A549 (cell line): ENCODE results near the gene FOXF2. TPM values are rescaled to one million over a fixed set of nuclear protein-coding genes. Genes with fewer than 3 reads are reported as not detected.
"Not testable (repeated sequence)": the region's sequence is repeated elsewhere in the genome, so short reads cannot be mapped to it uniquely, and the experiment has no call there.

ENCODE experiments used
- ATAC-seq, 2 experiments: fragments of 200-7000 bp in 1 of 2; fragments of >200 bp in 1 of 2; cut with Nextera tagmentation in 1 of 2; cut with Tn5 transposase in 1 of 2; 3 replicates each; pipeline versions ENCODE4 v1.8.0 to v1.9.1; 2018 to 2020; ENCODE audit warnings: mild to moderate bottlenecking in 1 of 2, moderate library complexity in 1 of 2
- CTCF ChIA-PET: fragments of 300-600 bp; sonication (Branson Sonifier 250); formaldehyde crosslinking; extraction: SDS; loops from one replicate; lab custom pipeline; 2021; ENCODE audit warnings: antibody characterized with exemption, inconsistent platforms; lab: Yijun Ruan, JAX
- POLR2A ChIA-PET: fragments of 350-600 bp; formaldehyde crosslinking; extraction: SDS; loops from one replicate; lab custom pipeline; 2021; ENCODE audit warnings: antibody characterized with exemption, inconsistent platforms; lab: Yijun Ruan, JAX
- DNase-seq, 2 experiments: peaks; one replicate each; pipeline versions ENCODE4 v3.0.0 to v3.0.0-alpha.2; 2011 to 2016; ENCODE audit warnings: low read depth in 1 of 2, low spot score in 1 of 2
- FAIRE-seq: peaks from 2 replicates; lab custom pipeline; 2011; peaks lifted over from hg19 to GRCh38; lab: Jason Lieb, UNC
- H3K27ac ChIP-seq, 2 experiments: fragments of >200 bp; sonication (Bioruptor Twin); formaldehyde crosslinking; 3 replicates each; pipeline ENCODE4 v1.5.1; 2016 to 2017
- H3K4me1 ChIP-seq: fragments of >200 bp; sonication (Bioruptor Twin); formaldehyde crosslinking; 3 replicates; pipeline ENCODE4 v1.6.1; 2016
- H3K4me2 ChIP-seq: fragments of >200 bp; sonication (Bioruptor Twin); formaldehyde crosslinking; 3 replicates; pipeline ENCODE4 v1.6.1; 2016
- H3K4me3 ChIP-seq: fragments of >200 bp; sonication (Bioruptor Twin); formaldehyde crosslinking; 3 replicates; pipeline ENCODE4 v1.5.1; 2016
- H3K9me3 ChIP-seq: fragments of >200 bp; sonication (Bioruptor Twin); formaldehyde crosslinking; 3 replicates; pipeline ENCODE4 v1.6.1; 2016
- CTCF ChIP-seq: fragments of >200 bp; sonication (Bioruptor Twin); formaldehyde crosslinking; IDR thresholded peaks from 3 replicates; pipeline ENCODE4 v1.5.1; 2016
- E2F6 ChIP-seq: IDR thresholded peaks from 2 replicates; pipeline ENCODE4 v1.6.1; 2012; ENCODE audit warnings: low read depth, borderline replicate concordance
- EHF ChIP-seq: fragments of 250-450 bp; sonication (Bioruptor Pico); IDR thresholded peaks from 2 replicates; pipeline ENCODE4 v1.5.0; 2020; ENCODE audit warnings: mild to moderate bottlenecking
- EHMT2 ChIP-seq: fragments of 200-600 bp; sonication (generic); IDR thresholded peaks from 2 replicates; pipeline ENCODE4 v1.6.1; 2016; ENCODE audit warnings: antibody characterized with exemption, low read depth, mild to moderate bottlenecking, moderate library complexity
- EP300 ChIP-seq, 2 experiments: fragments of >200 bp; sonication (Bioruptor Twin); formaldehyde crosslinking; IDR thresholded peaks; 2 replicates in 1 of 2; 3 replicates in 1 of 2; pipeline ENCODE4 v1.6.1; 2016 to 2017
- GATA3 ChIP-seq: IDR thresholded peaks from 2 replicates; pipeline ENCODE4 v1.6.1; 2012; ENCODE audit warnings: borderline replicate concordance
- JUN ChIP-seq, 2 experiments: fragments of >200 bp; sonication (Bioruptor Twin); formaldehyde crosslinking; IDR thresholded peaks; 2 replicates in 1 of 2; 3 replicates in 1 of 2; pipeline ENCODE4 v1.6.1; 2016 to 2017
- KDM1A ChIP-seq: fragments of 200-600 bp; sonication (generic); IDR thresholded peaks from 2 replicates; pipeline ENCODE4 v1.6.1; 2016; ENCODE audit warnings: low read depth, mild to moderate bottlenecking
- MAFK ChIP-seq: fragments of 450-650 bp; IDR thresholded peaks from 2 replicates; pipeline ENCODE4 v1.6.1; 2014; ENCODE audit not compliant: partially characterized antibody
- MAZ ChIP-seq: fragments of 150-350 bp; IDR thresholded peaks from 2 replicates; pipeline ENCODE4 v1.6.1; 2014; ENCODE audit warnings: antibody characterized with exemption, low read depth, low read length, borderline replicate concordance
- MYC ChIP-seq: IDR thresholded peaks from 2 replicates; pipeline ENCODE4 v1.6.1; 2012; ENCODE audit warnings: mild to moderate bottlenecking, inconsistent platforms, low read length, improper control_type of control experiment, borderline replicate concordance
- POLR2AphosphoS2 ChIP-seq: conservative IDR thresholded peaks from 2 replicates; pipeline ENCODE4 v1.6.1; 2012; ENCODE audit warnings: low read length, improper control_type of control experiment, inconsistent platforms
- RAD21 ChIP-seq, 2 experiments: fragments of >200 bp in 1 of 2; sonication (Bioruptor Twin) in 1 of 2; formaldehyde crosslinking in 1 of 2; IDR thresholded peaks in 1 of 2; conservative IDR thresholded peaks in 1 of 2; 2 replicates in 1 of 2; 3 replicates in 1 of 2; pipeline ENCODE4 v1.6.1; 2012 to 2018; ENCODE audit warnings: inconsistent platforms in 1 of 2
- RARB ChIP-seq: fragments of 250-450 bp; sonication (Bioruptor Pico); IDR thresholded peaks from 2 replicates; pipeline ENCODE4 v1.8.0; 2021; ENCODE audit warnings: mild to moderate bottlenecking, moderate library complexity
- REST ChIP-seq: fragments of 200-600 bp; sonication (generic); IDR thresholded peaks from 2 replicates; pipeline ENCODE4 v1.6.1; 2016; ENCODE audit warnings: antibody characterized with exemption, mild to moderate bottlenecking, moderate library complexity
- SMC3 ChIP-seq: fragments of >200 bp; sonication (Bioruptor Twin); formaldehyde crosslinking; IDR thresholded peaks from 3 replicates; pipeline ENCODE4 v1.6.1; 2018; ENCODE audit warnings: inconsistent platforms
- TP53 ChIP-seq: fragments of 250-450 bp; sonication (Bioruptor Pico); IDR thresholded peaks from 2 replicates; pipeline ENCODE4 v1.5.0; 2021; ENCODE audit warnings: mild to moderate bottlenecking, moderate library complexity
- ZFP36 ChIP-seq: fragments of 450-650 bp; IDR thresholded peaks from 2 replicates; pipeline ENCODE4 v1.6.1; 2014; ENCODE audit warnings: borderline replicate concordance; ENCODE audit not compliant: partially characterized antibody
- WGBS: methylation state at CpG from one replicate; pipeline ENCODE4 v1.1.6; 2017; ENCODE audit errors: missing lambda C conversion rate; 5-methylcytosine and 5-hydroxymethylcytosine counted together
- polyA plus RNA-seq, 4 experiments: library from polyadenylated mRNA; depleted of rRNA in 3 of 4; stranded (reverse); fragments of >200 nt; fragmentation: RNase III in 1 of 4; extraction: RNeasy Plus Mini Kit Qiagen cat#74134 plus additional on column Dnase treatment in 1 of 4; gene quantifications; 2 replicates in 3 of 4; 3 replicates in 1 of 4; pipeline ENCODE4 v1.2.3, GENCODE V29; 2011 to 2017

Gene FOXF2
- polyA plus RNA-seq, 2 of the 4 experiments (the other 2 are of a cell fraction), result 6.6 to 12.3 TPM

GRCh38 chr6:1351381-1352008 is 37.9 kb upstream of the FOXF2 start:
- Histone ChIP-seq H3K4me1 (no peaks in the 10 kb centered on the region), H3K9me3 (peaks cover 12% of the 10 kb centered on the region), H3K27ac (no peak overlapping the region), H3K4me3 (no peak overlapping the region), H3K4me2 (no peak overlapping the region)
- 41% methylated on average over 2 of the region's 2 CpGs for WGBS
- POLR2A ChIA-PET, result no interaction called here
- TF ChIP-seq KDM1A (no peak), EHF (no peak), ZFP36 (no peak), MAZ (no peak), RARB (CRISPR knock-in tag) (no peak), EP300 (IDR thresholded peaks at IDR 0.05) (no peak), POLR2AphosphoS2 (no peak), E2F6 (no peak), MAFK (no peak), MYC (no peak), CTCF (no peak), RAD21 (conservative IDR thresholded peaks at IDR 0.05 in 1 of 2, IDR thresholded peaks at IDR 0.05 in 1 of 2) (no peak), JUN (IDR thresholded peaks at IDR 0.05) (no peak), SMC3 (no peak), REST (no peak), TP53 (no peak), EHMT2 (no peak), GATA3 (no peak)
- CTCF ChIA-PET, result interaction anchor here (1.2 kb wide), 1 partner anchor 30 kb away, joined by 3 read pairs; no protein-coding TSS in a partner anchor
- ATAC-seq (no peak), DNase-seq (no peak), FAIRE-seq (no peak)

DNA sequence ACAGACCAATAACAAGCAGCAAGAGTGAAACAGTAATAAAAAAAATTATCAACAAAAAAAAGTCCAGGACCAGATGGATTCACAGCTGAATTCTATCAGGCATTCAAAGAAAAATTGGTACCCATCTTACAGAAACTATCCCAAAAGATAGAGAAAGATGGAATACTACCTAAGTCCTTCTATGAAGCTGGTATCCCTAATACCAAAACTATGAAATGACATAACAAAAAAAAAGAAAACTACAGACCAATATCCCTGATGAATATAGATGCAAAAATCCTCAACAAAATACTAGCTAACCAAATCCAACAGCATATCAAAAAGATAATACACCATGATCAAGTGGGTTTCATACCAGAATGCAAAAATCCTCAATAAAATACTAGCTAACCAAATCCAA is 34.3 kb upstream of the FOXF2 start:
- POLR2A ChIA-PET, ATAC-seq, H3K4me2 ChIP-seq, H3K4me3 ChIP-seq, H3K27ac ChIP-seq, FAIRE-seq, DNase-seq, H3K4me1 ChIP-seq: not testable (repeated sequence)
- CTCF ChIA-PET, result interaction anchor here (1.1 to 1.5 kb wide), 4 partner anchors 8 to 42 kb away, joined by 3 to 4 read pairs (median 3); no protein-coding TSS in a partner anchor
- H3K9me3 ChIP-seq, result peaks cover 12% of the 10 kb centered on the region

GRCh38 chr6:1361717-1362116 is 27.7 kb upstream of the FOXF2 start:
- CTCF ChIA-PET, result interaction anchor here (1.4 kb wide), 1 partner anchor 25 kb away, joined by 3 read pairs; no protein-coding TSS in a partner anchor
- not testable (repeated sequence) for FAIRE-seq

More at GRCh38 chr6:1361717-1362116, 27.7 kb upstream of the FOXF2 start:
- H3K4me1 ChIP-seq, H3K27ac ChIP-seq, H3K9me3 ChIP-seq, POLR2A ChIA-PET, H3K4me2 ChIP-seq, H3K4me3 ChIP-seq, ATAC-seq, DNase-seq: not testable (repeated sequence)
- 28% methylated on average over 2 of the region's 4 CpGs for WGBS
